Measurements from ENCODE around the gene OLFM3.

DNA sequence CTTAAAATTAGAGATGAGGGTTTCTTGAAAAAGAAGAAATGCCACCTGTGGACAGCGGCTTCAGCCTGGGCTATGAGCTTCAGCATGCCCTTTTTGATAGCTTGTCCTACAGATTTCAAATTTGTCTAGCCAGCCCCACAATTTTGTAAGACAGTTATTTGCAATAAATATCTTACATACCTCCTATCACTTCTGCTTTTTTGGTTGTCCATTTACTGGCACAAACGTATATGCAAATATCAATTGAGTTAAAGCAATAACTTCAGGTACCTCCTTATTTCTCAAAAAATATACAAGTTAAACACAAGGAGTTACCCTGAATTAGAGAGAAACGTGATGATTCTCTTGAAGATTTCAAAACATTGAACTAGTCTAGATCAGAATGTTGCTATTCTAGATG lies 53.5 kb downstream of the OLFM3 start:
- no peak for TF ChIP-seq HDGF (IDR thresholded peaks at IDR 0.05; ENCODE audit: borderline replicate concordance)
- TF ChIP-seq TARDBP (IDR thresholded peaks at IDR 0.05), result no peak
- no peak for TF ChIP-seq NFRKB (IDR thresholded peaks at IDR 0.05)

Measured in HEK293T (cell line).